K562 treated with DMSO at 1 percent for 12 hours (cell line): ENCODE data around the gene GAB3. TPM values are rescaled to one million over a fixed set of nuclear protein-coding genes. Genes with fewer than 3 reads are reported as not detected.

Experiments used
- total RNA-seq: library from RNA; unstranded; fragments of 300-600 nt; gene quantifications from 2 replicates; pipeline ENCODE4 v1.2.3, GENCODE V29; 2022; ENCODE audit not compliant: insufficient read depth

GAB3 gene, protein sequence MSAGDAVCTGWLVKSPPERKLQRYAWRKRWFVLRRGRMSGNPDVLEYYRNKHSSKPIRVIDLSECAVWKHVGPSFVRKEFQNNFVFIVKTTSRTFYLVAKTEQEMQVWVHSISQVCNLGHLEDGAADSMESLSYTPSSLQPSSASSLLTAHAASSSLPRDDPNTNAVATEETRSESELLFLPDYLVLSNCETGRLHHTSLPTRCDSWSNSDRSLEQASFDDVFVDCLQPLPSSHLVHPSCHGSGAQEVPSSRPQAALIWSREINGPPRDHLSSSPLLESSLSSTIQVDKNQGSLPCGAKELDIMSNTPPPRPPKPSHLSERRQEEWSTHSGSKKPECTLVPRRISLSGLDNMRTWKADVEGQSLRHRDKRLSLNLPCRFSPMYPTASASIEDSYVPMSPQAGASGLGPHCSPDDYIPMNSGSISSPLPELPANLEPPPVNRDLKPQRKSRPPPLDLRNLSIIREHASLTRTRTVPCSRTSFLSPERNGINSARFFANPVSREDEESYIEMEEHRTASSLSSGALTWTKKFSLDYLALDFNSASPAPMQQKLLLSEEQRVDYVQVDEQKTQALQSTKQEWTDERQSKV
- total RNA-seq, result 5.4 and 12.2 TPM in 2 replicates

DNA sequence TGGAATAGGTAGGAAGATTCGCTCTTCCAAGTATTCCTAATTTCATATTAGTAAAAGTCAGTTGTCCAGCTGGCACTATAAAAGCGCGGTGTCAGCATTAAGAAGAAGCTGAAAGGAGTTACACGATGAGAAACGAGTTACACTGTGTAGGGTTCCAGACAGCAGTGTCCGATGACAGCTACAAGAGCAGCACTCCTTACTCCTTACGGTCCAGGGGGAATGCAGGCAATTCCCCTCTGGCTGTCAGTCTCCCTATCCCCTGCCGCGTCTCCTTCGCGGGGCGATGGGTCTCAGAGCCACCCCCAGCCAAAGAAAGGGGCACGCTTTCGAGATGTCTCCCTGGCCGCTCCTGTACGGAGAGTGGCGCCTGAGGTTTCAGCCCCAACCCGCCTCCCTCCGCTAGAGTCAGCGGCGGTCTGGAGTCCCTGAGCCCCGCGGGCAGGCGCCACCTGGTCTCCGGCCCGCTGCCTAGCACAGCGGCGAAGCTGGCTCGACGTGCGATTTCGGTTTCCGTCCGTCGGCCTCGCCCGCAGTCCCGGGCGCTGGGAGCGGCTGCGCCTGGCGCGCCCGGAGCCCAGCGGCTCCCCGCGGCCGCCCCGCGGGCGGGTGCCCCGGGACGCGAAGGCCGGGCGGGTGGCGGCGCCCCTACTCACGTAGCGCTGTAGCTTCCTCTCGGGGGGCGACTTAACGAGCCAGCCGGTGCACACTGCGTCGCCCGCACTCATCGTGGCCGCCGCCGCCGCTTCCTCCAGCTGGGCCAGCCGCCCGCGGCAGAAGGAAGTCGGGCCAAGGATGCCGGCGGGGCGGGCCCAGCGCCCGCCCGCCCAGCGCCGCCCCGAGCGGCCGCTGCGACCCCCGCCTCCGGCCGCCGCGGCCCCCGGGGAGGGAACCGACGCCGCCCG, at the start of gene GAB3:
GAB3 (minus strand) TSS at position 777 of the 902 bp plus-strand sequence; CDS start at position 725, 52 bp downstream.

DNA sequence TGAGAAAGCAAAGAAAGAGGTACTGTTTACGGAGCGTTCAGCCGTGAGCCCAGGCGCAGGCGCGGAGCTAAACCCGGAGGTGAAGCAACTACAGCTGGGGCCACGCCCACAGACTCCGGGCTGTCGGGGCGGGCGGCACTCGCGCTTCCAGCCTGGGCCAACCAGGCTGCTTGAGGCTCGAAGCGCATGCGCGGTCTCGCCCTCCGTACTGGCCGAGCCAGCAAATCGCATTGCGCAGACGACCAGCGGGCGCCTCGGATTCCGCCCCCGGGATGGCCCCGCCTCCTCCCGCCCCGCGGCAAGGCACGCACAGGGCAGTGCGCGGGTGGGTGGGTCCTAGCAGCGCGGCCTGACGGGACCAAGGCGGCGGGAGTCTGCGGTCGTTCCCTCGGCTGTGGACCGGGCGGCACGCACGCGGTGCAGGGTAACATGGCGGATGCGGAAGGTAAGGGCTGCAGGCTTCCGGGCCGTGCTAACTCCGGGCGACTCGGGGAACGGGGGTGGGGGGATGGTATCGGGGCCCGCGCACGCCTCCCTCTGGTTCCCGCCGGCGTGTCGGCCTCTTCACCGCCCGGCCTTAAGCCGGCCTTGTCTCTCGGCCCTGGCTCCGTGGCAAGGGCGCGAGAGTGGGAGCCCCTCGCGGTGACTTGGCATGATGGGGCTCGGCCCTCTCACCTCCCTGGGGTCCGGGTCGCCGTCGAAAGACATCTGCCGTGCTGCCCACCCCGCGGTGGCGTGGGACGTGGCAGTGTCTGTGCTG, 11.8 kb upstream of the GAB3 start, which contains the start of gene DKC1:
DKC1 (plus strand) TSS at position 328 of the 760 bp plus-strand sequence; CDS start at position 430, 102 bp downstream.

DNA sequence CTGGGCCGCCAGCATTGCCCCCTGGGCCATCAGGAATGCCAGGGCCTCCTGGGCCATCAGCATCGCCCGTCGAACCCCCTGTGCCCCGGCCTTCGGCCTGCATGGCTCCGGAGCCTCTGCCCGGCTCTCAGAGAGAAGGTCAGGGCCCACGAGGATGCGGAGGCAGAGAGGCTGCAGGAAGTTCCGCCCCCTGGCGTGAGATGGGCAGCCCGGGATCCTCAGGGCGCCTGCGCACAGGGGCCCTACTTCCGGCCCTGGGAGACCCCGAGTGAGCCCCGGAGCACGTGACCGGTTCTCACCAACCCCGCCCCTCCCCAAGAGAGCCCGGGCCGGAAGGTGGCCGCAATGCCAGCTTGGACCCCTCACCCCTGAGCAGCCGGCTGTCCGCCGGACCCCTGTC, 97.5 kb downstream of the GAB3 start, which contains the start of gene CTAG2:
CTAG2 (minus strand) TSS at position 167 of the 400 bp plus-strand sequence; CDS start at position 103, 64 bp downstream.

Other genes starting within 250 kb of the GAB3 start
- gene FAM3A, start 234.8 kb downstream of the GAB3 start, total RNA-seq, result 90.5 and 100 TPM in 2 replicates
- gene G6PD, start 204.2 kb downstream of the GAB3 start, total RNA-seq, result 131 and 186 TPM in 2 replicates
- 42.2 and 49.6 TPM in 2 replicates for gene IKBKG, start 203.5 kb downstream of the GAB3 start, total RNA-seq
- not detected in 2 replicates for gene CTAG1A, start 165.9 kb downstream of the GAB3 start, total RNA-seq
- gene CTAG1B, start 131.8 kb downstream of the GAB3 start, total RNA-seq, result not detected in 2 replicates
- gene CTAG2, start 97.5 kb downstream of the GAB3 start, total RNA-seq, result 16.6 and 36.6 TPM in 2 replicates
- 67.5 and 90.0 TPM in 2 replicates for gene DKC1, start 11.8 kb upstream of the GAB3 start, total RNA-seq
- gene MPP1, start 54.4 kb upstream of the GAB3 start, total RNA-seq, result 156 and 272 TPM in 2 replicates
- not detected in 2 replicates for gene SMIM9, start 83.6 kb upstream of the GAB3 start, total RNA-seq
- not detected in 2 replicates for gene F8A1, start 135.3 kb upstream of the GAB3 start, total RNA-seq